Upper lobe of right lung (tissue), 1 donor: ENCODE measurements around the gene BIRC6. TPM values are rescaled to one million over a fixed set of nuclear protein-coding genes. Genes with fewer than 3 reads are reported as not detected.
"Not testable (repeated sequence)": the region's sequence is repeated elsewhere in the genome, so short reads cannot be mapped to it uniquely, and the experiment has no call there.

ENCODE experiments used
- ATAC-seq: fragments of 200-7000 bp; cut with Tn5 transposase; one replicate; pipeline ENCODE4 v1.9.1; 2020; ENCODE audit warnings: mild to moderate bottlenecking, moderate library complexity
- DNase-seq: peaks from one replicate; pipeline ENCODE4 v3.0.0-alpha.2; 2020
- H3K27ac ChIP-seq: fragments of 200-600 bp; one replicate; pipeline ENCODE4 v1.8.0; 2022
- H3K27me3 ChIP-seq: fragments of 200-600 bp; one replicate; pipeline ENCODE4 v1.8.0; 2022; ENCODE audit warnings: mild to moderate bottlenecking
- H3K36me3 ChIP-seq: fragments of 200-600 bp; one replicate; pipeline ENCODE4 v1.8.0; 2022
- H3K4me1 ChIP-seq: fragments of 200-600 bp; one replicate; pipeline ENCODE4 v1.8.0; 2022
- H3K4me3 ChIP-seq: fragments of 200-600 bp; one replicate; pipeline ENCODE4 v1.8.0; 2022; ENCODE audit warnings: mild to moderate bottlenecking
- H3K9me3 ChIP-seq: fragments of 200-600 bp; one replicate; pipeline ENCODE4 v1.8.0; 2022
- intact Hi-C: fragments of 100-400 bp; cut with DNase I; formaldehyde crosslinking; loops from one replicate; pipeline ENCODE4 v1.11.0; 2022
- total RNA-seq: library from RNA; stranded (reverse); fragmentation: NEBNext Ultra II Directional; extraction: Animal tissue kit (Norgen Biotek cat#: 25700); gene quantifications from one replicate; pipeline ENCODE4 v1.2.1, GENCODE V29; 2021
- TF ChIP-seq, protein P1 (sequence below): fragments of 200-600 bp; IDR thresholded peaks from one replicate; pipeline ENCODE4 v1.8.0; 2022; ENCODE audit warnings: antibody characterized with exemption
- donor health status: DM: no; HTN: yes; CAD: no; lungs with severe emphysema.

The BIRC6 gene
- total RNA-seq, 1 donor from 2014 or later, result 86.6 TPM

DNA sequence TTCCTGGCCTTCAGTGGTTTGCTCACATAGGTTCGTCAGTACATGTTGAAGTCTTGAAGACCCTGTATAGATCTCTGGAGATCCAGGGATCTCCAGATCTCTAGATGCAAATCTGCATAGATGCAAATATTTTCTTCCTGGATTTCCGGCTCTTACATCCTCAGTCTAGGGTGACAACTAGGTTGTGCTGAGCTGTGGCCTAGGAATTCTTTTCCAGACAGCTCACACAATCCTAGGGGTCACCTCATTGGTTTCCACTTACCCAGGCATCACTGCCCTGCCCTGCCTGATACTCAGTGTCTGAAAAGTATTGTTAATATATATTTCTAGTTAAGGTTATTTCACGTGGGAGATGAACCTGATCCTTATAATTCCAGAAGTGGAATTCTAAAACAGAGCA, 165.9 kb downstream of the BIRC6 start:
- no peak for ATAC-seq
- DNase-seq, result no peak
- no peaks in the 10 kb centered on the region for H3K4me1 ChIP-seq
- TF ChIP-seq, protein P1, sequence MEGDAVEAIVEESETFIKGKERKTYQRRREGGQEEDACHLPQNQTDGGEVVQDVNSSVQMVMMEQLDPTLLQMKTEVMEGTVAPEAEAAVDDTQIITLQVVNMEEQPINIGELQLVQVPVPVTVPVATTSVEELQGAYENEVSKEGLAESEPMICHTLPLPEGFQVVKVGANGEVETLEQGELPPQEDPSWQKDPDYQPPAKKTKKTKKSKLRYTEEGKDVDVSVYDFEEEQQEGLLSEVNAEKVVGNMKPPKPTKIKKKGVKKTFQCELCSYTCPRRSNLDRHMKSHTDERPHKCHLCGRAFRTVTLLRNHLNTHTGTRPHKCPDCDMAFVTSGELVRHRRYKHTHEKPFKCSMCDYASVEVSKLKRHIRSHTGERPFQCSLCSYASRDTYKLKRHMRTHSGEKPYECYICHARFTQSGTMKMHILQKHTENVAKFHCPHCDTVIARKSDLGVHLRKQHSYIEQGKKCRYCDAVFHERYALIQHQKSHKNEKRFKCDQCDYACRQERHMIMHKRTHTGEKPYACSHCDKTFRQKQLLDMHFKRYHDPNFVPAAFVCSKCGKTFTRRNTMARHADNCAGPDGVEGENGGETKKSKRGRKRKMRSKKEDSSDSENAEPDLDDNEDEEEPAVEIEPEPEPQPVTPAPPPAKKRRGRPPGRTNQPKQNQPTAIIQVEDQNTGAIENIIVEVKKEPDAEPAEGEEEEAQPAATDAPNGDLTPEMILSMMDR, result no peak
- H3K27me3 ChIP-seq, result no peaks in the 10 kb centered on the region
- intact Hi-C loops, result no loop called here
- no peak overlapping the region for H3K27ac ChIP-seq
- H3K36me3 ChIP-seq, result peaks cover 89% of the 10 kb centered on the region
- no peak overlapping the region for H3K4me3 ChIP-seq
- H3K9me3 ChIP-seq, result no peaks in the 10 kb centered on the region

GRCh38 chr2:32523686-32524085, 166.9 kb downstream of the BIRC6 start:
- intact Hi-C loops, result no loop called here
- ATAC-seq (no peak), DNase-seq (no peak)
- Histone ChIP-seq H3K4me3 (no peak overlapping the region), H3K36me3 (peaks cover 91% of the 10 kb centered on the region), H3K4me1 (no peaks in the 10 kb centered on the region), H3K9me3 (no peaks in the 10 kb centered on the region), H3K27ac (no peak overlapping the region), H3K27me3 (no peaks in the 10 kb centered on the region)
- TF ChIP-seq, protein P1, result no peak

DNA sequence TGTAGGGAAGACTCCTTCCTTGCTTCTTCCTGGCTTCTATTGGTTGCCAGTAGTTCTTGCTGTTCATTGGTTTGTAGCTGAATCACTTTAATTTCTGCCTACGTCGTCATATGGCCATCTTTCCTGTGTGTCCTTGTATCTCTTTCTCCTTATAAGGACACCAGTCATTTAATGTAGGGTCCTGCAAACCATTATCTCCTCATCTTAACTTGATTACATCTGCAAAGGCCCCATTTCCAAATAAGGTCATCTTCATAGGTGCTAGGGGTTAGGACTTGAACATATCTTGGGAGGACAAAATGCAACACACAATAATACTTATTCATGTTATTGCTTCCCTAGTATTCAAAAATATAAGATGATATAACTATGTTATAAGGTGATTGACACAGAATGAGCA, 175.5 kb downstream of the BIRC6 start:
- TF ChIP-seq, protein P1, result no peak
- no peaks in the 10 kb centered on the region for H3K4me1 ChIP-seq
- H3K36me3 ChIP-seq, result peaks cover 42% of the 10 kb centered on the region
- no peaks in the 10 kb centered on the region for H3K9me3 ChIP-seq
- DNase-seq (no peak), ATAC-seq (no peak)
- no peak overlapping the region for H3K4me3 ChIP-seq
- intact Hi-C loops, result no loop called here
- no peak overlapping the region for H3K27ac ChIP-seq
- H3K27me3 ChIP-seq, result no peaks in the 10 kb centered on the region

GRCh38 chr2:32532961-32533360, 176.1 kb downstream of the BIRC6 start:
- ATAC-seq (no peak), DNase-seq (no peak)
- no peak overlapping the region for H3K27ac ChIP-seq
- no peak overlapping the region for H3K4me3 ChIP-seq
- intact Hi-C loops, result no loop called here
- peaks cover 36% of the 10 kb centered on the region for H3K36me3 ChIP-seq
- no peaks in the 10 kb centered on the region for H3K27me3 ChIP-seq
- no peaks in the 10 kb centered on the region for H3K4me1 ChIP-seq
- H3K9me3 ChIP-seq, result no peaks in the 10 kb centered on the region
- TF ChIP-seq, protein P1, result no peak

DNA sequence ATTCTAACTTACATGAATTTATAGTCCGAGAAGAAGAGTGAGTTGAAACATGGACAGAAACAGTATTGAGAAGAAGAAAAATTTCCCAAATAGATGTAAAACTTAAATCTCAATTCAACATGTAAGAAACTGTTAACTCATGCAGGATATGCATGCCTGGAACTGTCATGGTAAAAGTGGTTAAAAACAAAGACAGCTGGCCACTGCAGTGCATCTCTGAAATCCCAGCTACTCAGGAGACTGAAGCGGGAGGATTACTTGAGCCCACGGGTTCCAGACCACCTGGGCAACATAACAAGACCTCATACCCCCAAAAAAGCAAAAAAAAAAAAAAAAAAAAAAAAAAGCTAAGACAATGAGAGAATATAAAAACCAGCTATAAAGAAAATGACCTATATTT, 178.0 kb downstream of the BIRC6 start:
- Histone ChIP-seq H3K4me3 (no peak overlapping the region), H3K27me3 (no peaks in the 10 kb centered on the region), H3K27ac (no peak overlapping the region), H3K4me1 (no peaks in the 10 kb centered on the region), H3K9me3 (no peaks in the 10 kb centered on the region), H3K36me3 (peaks cover 26% of the 10 kb centered on the region)
- ATAC-seq, result no peak
- TF ChIP-seq, protein P1, result no peak
- intact Hi-C loops, result no loop called here
- no peak for DNase-seq

DNA sequence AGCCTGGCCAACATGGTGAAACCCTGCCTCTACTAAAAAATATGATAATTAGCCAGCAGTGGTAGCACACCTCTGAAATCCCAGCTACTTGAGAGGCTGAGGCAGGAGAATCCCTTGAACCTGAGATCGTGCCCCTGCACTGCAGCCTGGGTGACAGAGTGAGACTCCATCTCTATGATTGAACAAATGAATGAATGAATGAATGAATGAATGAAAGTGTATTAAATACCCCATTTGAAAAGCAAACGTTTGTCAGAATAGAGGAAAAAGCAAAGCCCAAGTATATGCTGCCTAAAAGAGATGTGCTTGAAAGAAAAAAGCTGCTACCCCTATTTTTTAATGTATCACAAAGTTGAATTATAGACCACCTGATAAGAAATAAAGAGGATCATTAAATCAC, 181.9 kb downstream of the BIRC6 start:
- Histone ChIP-seq H3K4me1 (no peaks in the 10 kb centered on the region), H3K4me3 (no peak overlapping the region), H3K36me3 (peaks cover 13% of the 10 kb centered on the region), H3K27ac (no peak overlapping the region), H3K27me3 (no peaks in the 10 kb centered on the region), H3K9me3 (no peaks in the 10 kb centered on the region)
- TF ChIP-seq, protein P1, result no peak
- no peak for ATAC-seq
- intact Hi-C loops, result no loop called here
- no peak for DNase-seq

DNA sequence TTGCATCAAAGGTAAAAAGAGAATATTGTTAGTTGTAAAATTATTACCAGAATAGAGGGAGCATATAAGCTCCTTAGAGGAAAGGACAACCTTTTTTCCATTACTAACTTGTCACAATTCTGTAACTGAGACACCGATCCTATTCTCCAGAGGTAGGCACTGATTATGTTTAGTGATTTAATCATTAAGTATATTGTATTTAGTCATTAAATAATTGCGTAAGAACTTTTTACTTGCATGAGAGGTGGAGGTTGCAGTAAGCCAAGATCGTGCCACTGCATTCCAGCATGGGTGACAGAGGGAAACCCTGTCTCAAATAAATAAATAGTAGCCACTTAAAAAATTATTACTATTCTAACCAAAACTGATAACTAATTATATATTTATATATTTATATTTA, 195.7 kb downstream of the BIRC6 start:
- H3K4me3 ChIP-seq, DNase-seq, ATAC-seq, H3K9me3 ChIP-seq, H3K27ac ChIP-seq, intact Hi-C loops, H3K27me3 ChIP-seq, H3K4me1 ChIP-seq: not testable (repeated sequence)
- H3K36me3 ChIP-seq, result peaks cover 26% of the 10 kb centered on the region
